HG03060 (cell line): ENCODE measurements around the gene HLA-DRB1.
"Not testable (repeated sequence)": the region's sequence is repeated elsewhere in the genome, so short reads cannot be mapped to it uniquely, and the experiment has no call there.

ENCODE experiments used
- ATAC-seq: cut with Tn5 transposase; IDR thresholded peaks from one replicate; pipeline ENCODE4 v1.9.1; 2021; ENCODE audit warnings: low read depth, moderate number of reproducible peaks; ENCODE audit not compliant: unreplicated experiment

Gene HLA-DRB1

GRCh38 chr6:32609731-32610640, 20.3 kb upstream of the HLA-DRB1 start:
- ATAC-seq, result peak; percentile 85

- no peak for ATAC-seq
Measured at GRCh38 chr6:32609391-32609730, 19.7 kb upstream of the HLA-DRB1 start.

GRCh38 chr6:32608362-32608761, 18.7 kb upstream of the HLA-DRB1 start:
- ATAC-seq, result no peak

- no peak for ATAC-seq
Measured at GRCh38 chr6:32607988-32608298, 18.3 kb upstream of the HLA-DRB1 start.

GRCh38 chr6:32607263-32607987, 17.8 kb upstream of the HLA-DRB1 start:
- ATAC-seq, result no peak

GRCh38 chr6:32604434-32604877, 14.8 kb upstream of the HLA-DRB1 start:
- ATAC-seq, result no peak

GRCh38 chr6:32603888-32604287, 14.2 kb upstream of the HLA-DRB1 start:
- ATAC-seq, result no peak

- ATAC-seq, result no peak
Measured at GRCh38 chr6:32603222-32603621, 13.6 kb upstream of the HLA-DRB1 start.

- no peak for ATAC-seq
Measured at GRCh38 chr6:32602383-32602782, 12.7 kb upstream of the HLA-DRB1 start.

GRCh38 chr6:32597024-32597423, 7.4 kb upstream of the HLA-DRB1 start:
- ATAC-seq, result no peak

- ATAC-seq, result not testable (repeated sequence)
Measured at GRCh38 chr6:32590713-32591112, 1.1 kb upstream of the HLA-DRB1 start.

GRCh38 chr6:32588156-32588555, 1.5 kb downstream of the HLA-DRB1 start:
- no peak for ATAC-seq

- no peak for ATAC-seq
Measured at GRCh38 chr6:32583527-32583898, 6.1 kb downstream of the HLA-DRB1 start.

GRCh38 chr6:32581315-32582095, 8.1 kb downstream of the HLA-DRB1 start:
- ATAC-seq, result no peak

GRCh38 chr6:32580593-32580992, 9.1 kb downstream of the HLA-DRB1 start:
- no peak for ATAC-seq

GRCh38 chr6:32578962-32579361, 10.7 kb downstream of the HLA-DRB1 start:
- no peak for ATAC-seq

- ATAC-seq, result not testable (repeated sequence)
Measured at GRCh38 chr6:32577493-32577892, 12.2 kb downstream of the HLA-DRB1 start.

- no peak for ATAC-seq
Measured at GRCh38 chr6:32576250-32576649, 13.4 kb downstream of the HLA-DRB1 start.

GRCh38 chr6:32570363-32570905, 19.2 kb downstream of the HLA-DRB1 start:
- ATAC-seq, result no peak

GRCh38 chr6:32568561-32568960, 21.1 kb downstream of the HLA-DRB1 start:
- no peak for ATAC-seq

- ATAC-seq, result no peak
Measured at GRCh38 chr6:32566957-32567356, 22.7 kb downstream of the HLA-DRB1 start.
